ENCODE data around the gene TRAPPC8. TPM values are rescaled to one million over a fixed set of nuclear protein-coding genes. Genes with fewer than 3 reads are reported as not detected.
A peak's percentile ranks its signal among the peaks of the same experiment; 100 is the strongest.

The TRAPPC8 gene
- total and polyA plus RNA-seq, 2 of the 13 experiments (the other 11 are each of a cell fraction or from before 2014, with no cell fraction given) = 34.6 to 50.8 TPM

DNA sequence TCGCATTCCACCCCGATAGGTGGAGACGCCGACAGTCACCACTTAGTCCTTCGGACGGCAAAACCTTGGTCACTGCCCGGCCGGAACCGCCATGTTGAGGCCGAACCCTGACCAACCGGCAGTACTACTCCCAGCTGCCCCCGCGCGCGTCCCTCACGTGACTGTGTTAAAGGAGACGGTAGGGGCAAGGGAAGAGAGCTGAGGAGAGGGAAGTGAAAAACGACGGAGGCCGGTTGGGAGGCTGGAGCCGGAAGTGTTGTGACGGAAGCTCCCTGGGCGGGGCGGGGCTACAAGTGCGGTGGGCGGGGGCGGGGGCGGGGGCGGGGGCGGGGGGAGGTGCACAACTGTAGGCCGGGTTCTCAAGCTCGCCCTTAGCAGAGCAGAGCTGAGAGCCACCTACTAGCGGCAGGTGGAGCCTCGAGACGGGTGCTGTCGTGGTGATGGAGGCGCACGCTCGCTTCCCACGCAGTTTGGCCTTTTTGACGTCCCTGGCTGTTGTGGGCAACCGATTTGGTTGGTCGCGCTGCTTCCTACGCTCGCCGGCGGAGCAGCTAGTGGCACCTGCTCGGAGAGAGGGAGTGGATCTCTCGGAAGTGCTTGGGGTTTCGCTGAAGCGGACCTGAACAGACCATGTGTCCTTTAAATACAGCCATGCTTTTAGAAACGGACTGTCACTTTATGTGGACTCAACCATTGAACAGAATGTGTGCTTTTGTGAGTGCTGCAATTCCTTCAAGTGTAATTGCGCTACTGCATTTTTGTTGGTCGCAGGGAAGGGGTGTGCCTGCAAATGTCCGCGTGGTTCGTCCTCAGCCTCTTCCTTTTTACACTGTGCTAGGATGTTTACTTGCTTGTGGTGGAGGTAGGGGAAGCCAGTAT, at the start of gene TRAPPC8 (continued):
- TF ChIP-seq IKZF4 (CRISPR knock-in tag; IDR thresholded peaks at IDR 0.05; ENCODE audit: borderline replicate concordance, low read depth, not compliant biosample characterization) = no peak
- TF ChIP-seq, protein P1, sequence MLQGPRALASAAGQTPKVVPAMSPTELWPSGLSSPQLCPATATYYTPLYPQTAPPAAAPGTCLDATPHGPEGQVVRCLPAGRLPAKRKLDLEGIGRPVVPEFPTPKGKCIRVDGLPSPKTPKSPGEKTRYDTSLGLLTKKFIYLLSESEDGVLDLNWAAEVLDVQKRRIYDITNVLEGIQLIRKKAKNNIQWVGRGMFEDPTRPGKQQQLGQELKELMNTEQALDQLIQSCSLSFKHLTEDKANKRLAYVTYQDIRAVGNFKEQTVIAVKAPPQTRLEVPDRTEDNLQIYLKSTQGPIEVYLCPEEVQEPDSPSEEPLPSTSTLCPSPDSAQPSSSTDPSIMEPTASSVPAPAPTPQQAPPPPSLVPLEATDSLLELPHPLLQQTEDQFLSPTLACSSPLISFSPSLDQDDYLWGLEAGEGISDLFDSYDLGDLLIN (CRISPR knock-in tag; IDR thresholded peaks at IDR 0.05; ENCODE audit: borderline replicate concordance) = no peak; the same call in 1 of the 2 replicates
- TF ChIP-seq, protein P2, sequence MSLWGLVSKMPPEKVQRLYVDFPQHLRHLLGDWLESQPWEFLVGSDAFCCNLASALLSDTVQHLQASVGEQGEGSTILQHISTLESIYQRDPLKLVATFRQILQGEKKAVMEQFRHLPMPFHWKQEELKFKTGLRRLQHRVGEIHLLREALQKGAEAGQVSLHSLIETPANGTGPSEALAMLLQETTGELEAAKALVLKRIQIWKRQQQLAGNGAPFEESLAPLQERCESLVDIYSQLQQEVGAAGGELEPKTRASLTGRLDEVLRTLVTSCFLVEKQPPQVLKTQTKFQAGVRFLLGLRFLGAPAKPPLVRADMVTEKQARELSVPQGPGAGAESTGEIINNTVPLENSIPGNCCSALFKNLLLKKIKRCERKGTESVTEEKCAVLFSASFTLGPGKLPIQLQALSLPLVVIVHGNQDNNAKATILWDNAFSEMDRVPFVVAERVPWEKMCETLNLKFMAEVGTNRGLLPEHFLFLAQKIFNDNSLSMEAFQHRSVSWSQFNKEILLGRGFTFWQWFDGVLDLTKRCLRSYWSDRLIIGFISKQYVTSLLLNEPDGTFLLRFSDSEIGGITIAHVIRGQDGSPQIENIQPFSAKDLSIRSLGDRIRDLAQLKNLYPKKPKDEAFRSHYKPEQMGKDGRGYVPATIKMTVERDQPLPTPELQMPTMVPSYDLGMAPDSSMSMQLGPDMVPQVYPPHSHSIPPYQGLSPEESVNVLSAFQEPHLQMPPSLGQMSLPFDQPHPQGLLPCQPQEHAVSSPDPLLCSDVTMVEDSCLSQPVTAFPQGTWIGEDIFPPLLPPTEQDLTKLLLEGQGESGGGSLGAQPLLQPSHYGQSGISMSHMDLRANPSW (CRISPR knock-in tag; IDR thresholded peaks at IDR 0.05; ENCODE audit: borderline replicate concordance) = 0 out of 2 replicates have a peak, but pooled peaks have one; percentile 34
- TF ChIP-seq ZNF772 (CRISPR knock-in tag; IDR thresholded peaks at IDR 0.05) = no peak; the same call in 1 of the 2 replicates
- TF ChIP-seq, protein P3, sequence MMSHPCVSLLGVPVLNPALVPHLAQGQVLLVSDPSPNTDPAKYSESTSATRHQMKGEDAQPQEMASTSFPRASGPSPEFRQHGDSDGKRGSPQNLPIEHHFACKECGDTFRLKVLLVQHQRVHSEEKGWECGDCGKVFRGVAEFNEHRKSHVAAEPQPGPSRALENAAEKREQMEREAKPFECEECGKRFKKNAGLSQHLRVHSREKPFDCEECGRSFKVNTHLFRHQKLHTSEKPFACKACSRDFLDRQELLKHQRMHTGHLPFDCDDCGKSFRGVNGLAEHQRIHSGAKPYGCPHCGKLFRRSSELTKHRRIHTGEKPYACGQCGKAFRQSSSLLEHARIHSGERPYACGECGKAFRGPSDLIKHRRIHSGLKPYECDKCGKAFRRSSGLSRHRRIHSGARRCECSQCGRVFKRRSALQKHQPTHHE (CRISPR knock-in tag; IDR thresholded peaks at IDR 0.05; ENCODE audit: borderline replicate concordance) = no peak; the same call in 1 of the 2 replicates
- peak; percentile 92 for TF ChIP-seq ZNF766 (CRISPR knock-in tag; IDR thresholded peaks at IDR 0.05; ENCODE audit: borderline replicate concordance)
- TF ChIP-seq, protein P4, sequence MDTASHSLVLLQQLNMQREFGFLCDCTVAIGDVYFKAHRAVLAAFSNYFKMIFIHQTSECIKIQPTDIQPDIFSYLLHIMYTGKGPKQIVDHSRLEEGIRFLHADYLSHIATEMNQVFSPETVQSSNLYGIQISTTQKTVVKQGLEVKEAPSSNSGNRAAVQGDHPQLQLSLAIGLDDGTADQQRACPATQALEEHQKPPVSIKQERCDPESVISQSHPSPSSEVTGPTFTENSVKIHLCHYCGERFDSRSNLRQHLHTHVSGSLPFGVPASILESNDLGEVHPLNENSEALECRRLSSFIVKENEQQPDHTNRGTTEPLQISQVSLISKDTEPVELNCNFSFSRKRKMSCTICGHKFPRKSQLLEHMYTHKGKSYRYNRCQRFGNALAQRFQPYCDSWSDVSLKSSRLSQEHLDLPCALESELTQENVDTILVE (CRISPR knock-in tag; IDR thresholded peaks at IDR 0.05) = peak; percentile 74
- no peak for TF ChIP-seq AGO1 (IDR thresholded peaks at IDR 0.05; ENCODE audit: low read depth, low read length, poor library complexity, severe bottlenecking)
- TF ChIP-seq, protein P5, sequence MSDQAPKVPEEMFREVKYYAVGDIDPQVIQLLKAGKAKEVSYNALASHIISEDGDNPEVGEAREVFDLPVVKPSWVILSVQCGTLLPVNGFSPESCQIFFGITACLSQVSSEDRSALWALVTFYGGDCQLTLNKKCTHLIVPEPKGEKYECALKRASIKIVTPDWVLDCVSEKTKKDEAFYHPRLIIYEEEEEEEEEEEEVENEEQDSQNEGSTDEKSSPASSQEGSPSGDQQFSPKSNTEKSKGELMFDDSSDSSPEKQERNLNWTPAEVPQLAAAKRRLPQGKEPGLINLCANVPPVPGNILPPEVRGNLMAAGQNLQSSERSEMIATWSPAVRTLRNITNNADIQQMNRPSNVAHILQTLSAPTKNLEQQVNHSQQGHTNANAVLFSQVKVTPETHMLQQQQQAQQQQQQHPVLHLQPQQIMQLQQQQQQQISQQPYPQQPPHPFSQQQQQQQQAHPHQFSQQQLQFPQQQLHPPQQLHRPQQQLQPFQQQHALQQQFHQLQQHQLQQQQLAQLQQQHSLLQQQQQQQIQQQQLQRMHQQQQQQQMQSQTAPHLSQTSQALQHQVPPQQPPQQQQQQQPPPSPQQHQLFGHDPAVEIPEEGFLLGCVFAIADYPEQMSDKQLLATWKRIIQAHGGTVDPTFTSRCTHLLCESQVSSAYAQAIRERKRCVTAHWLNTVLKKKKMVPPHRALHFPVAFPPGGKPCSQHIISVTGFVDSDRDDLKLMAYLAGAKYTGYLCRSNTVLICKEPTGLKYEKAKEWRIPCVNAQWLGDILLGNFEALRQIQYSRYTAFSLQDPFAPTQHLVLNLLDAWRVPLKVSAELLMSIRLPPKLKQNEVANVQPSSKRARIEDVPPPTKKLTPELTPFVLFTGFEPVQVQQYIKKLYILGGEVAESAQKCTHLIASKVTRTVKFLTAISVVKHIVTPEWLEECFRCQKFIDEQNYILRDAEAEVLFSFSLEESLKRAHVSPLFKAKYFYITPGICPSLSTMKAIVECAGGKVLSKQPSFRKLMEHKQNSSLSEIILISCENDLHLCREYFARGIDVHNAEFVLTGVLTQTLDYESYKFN (CRISPR knock-in tag; conservative IDR thresholded peaks at IDR 0.05) = peak; percentile 43; the same call in 1 of the 2 replicates
- TF ChIP-seq CEBPB (IDR thresholded peaks at IDR 0.05; ENCODE audit: borderline replicate concordance, low read depth, low read length) = no peak
- TF ChIP-seq, protein P6, sequence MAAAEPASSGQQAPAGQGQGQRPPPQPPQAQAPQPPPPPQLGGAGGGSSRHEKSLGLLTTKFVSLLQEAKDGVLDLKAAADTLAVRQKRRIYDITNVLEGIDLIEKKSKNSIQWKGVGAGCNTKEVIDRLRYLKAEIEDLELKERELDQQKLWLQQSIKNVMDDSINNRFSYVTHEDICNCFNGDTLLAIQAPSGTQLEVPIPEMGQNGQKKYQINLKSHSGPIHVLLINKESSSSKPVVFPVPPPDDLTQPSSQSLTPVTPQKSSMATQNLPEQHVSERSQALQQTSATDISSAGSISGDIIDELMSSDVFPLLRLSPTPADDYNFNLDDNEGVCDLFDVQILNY (CRISPR knock-in tag; conservative IDR thresholded peaks at IDR 0.05) = no peak; the same call in 1 of the 2 replicates
- peak; percentile 63 for TF ChIP-seq ZNF451 (CRISPR knock-in tag; IDR thresholded peaks at IDR 0.05)
- TF ChIP-seq, protein P7, sequence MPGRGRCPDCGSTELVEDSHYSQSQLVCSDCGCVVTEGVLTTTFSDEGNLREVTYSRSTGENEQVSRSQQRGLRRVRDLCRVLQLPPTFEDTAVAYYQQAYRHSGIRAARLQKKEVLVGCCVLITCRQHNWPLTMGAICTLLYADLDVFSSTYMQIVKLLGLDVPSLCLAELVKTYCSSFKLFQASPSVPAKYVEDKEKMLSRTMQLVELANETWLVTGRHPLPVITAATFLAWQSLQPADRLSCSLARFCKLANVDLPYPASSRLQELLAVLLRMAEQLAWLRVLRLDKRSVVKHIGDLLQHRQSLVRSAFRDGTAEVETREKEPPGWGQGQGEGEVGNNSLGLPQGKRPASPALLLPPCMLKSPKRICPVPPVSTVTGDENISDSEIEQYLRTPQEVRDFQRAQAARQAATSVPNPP (CRISPR knock-in tag; IDR thresholded peaks at IDR 0.05) = no peak
- TF ChIP-seq ETV6 (CRISPR knock-in tag; conservative IDR thresholded peaks at IDR 0.05) = no peak
